Suppressor macrophage treated with lipopolysaccharide for 4 hours (primary cell): Measurements from ENCODE around the gene SOCS3.
"Not testable (repeated sequence)": the region's sequence is repeated elsewhere in the genome, so short reads cannot be mapped to it uniquely, and the experiment has no call there.

Experiments used
- DNase-seq: peaks from one replicate; pipeline ENCODE4 v3.0.0-alpha.2; 2020

The SOCS3 gene

DNA sequence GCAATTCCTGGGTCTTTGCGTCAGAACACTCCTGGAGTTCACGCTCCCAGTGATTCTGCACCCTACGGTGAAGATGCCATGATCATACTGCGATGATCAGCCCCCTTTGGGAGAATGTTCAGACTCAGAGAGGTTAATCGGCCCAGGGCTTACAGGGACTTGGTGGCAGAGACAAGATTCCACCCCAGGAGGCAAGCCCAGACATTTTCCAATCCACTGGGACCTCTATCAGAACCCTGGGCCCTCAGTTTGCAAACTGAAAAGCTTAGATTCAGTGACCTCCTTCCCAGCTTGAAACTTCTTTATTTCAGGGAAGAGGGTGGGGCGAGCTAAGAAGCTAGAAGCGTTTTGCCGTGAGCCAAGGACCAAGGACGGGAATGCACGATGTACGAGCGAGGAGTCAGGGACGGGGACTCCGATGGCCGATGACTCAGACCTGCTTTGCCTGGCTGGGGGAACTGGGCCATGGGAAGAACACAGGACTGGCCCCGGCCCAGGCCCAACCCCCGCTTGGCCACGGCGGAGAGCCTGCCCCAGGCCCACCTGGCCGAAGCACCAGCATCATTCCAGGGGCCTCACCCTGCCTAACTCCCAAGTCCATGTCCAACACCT lies 34.7 kb downstream of the SOCS3 start:
- peak; percentile 93 for DNase-seq

DNA sequence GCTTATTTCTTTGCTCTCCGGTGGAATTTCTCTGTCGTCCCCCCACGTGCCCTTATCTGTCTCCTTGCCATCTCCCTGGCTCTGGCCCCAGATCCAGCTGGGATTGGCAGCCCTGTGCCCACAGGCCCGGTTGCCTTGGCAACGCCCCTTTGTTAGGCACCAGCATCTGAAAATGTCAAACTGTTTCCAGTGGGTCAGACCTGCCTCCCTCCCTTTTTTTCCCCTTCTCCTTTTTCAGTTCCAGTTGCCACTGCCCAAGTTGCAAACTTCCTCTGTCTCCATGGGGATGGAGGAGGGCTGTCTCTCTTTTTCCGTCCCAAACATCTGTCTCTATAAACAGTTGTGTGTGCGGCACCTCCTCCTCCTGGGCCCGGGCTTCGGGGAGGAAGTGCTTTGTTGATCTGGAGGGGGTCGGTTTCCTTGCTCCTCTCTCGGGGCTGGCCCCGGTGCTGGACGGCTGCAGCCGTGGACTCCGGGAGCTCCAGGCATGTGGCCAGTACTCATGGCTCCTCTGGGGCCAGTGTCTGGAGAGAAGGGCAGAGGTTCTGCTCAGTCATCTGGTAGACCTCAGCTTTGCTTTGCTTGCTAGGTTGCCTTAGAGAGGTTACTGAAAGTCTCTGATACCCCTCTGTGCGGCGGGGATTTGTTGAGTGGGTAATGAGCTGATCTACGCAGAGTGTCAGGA lies 35.3 kb downstream of the SOCS3 start:
- DNase-seq = peak; percentile 94

DNA sequence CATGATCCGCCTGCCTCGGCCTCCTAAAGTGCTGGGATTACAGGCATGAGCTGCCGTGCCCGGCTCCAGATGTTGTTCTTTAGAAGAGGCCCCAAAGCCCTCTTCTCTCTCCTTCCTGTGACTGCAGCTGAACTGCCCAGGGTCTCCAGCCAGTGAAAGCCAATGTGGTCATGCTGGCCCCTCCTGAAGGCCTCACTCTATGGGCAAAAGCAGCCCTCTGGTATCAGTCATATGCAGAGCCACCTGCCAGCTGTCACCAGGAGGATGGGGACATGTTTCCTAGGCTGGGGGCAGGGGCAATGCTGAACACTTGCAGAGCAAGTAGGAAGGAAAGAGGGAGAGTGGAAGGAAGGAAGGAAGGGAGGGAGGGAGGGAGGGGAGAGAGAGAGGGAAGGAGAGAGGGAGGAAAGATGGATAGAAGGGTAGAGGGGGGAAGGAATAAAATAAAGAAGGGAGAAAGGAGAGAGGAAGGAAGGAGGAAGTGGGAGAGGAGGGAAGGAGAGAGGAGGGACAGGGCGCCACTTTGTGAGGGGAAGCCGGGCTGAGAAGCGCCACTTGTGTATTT lies 36.0 kb downstream of the SOCS3 start:
- no peak for DNase-seq

DNA sequence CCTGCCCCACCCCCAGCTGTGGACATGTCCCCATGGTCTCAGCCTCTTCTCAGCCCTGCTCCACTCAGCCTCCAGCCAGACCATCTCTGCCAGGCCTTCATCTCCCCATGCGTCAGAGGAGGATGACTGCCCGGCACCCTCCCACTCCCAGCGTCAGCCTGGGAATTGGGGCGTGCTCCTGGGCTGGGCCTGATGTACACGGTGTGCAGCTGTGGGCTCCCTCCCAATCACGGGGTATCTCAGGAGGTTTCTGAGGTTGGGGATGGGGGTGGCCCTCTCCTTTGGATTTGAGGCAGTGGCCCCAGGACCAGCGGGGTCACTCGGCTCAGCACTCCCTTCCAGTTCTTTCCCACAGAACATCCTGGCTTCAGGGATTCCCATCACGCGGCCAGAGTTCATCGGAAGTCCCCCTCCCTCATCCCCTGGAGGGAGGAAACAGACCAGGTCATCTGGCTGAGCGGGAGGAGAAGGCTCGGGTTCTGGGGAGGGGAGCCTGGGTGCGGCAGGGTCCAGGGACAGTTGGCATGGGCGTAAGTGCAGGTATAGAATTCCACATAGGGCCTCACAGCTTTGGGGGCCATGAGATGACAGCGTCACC lies 36.9 kb downstream of the SOCS3 start:
- no peak for DNase-seq

DNA sequence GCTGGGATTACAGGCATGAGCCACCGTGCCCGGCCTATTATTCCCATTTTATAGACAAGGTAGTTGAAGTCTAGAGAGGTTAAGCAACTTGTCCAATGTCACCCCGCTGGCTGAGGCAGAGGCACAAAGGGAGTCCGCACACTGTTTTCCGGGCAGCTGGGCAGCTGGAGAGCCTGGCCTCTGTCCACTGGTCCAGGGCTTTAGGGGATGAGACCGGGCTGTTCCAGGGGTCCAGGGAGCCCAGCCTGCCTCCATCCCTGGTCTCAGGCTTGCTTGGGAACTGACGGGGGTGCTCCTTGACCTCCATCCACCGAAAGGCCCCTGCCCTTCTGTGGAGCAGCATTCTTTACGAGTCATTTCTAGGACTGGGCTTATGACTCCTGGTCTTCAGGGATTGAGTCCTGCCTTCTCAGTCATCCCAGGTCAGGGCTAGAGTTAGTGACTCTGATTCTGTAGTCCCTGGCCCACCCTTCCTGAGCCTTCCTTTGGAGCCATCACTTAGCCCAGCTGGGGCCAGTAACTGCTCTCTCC lies 37.5 kb downstream of the SOCS3 start:
- peak; percentile 46 for DNase-seq

DNA sequence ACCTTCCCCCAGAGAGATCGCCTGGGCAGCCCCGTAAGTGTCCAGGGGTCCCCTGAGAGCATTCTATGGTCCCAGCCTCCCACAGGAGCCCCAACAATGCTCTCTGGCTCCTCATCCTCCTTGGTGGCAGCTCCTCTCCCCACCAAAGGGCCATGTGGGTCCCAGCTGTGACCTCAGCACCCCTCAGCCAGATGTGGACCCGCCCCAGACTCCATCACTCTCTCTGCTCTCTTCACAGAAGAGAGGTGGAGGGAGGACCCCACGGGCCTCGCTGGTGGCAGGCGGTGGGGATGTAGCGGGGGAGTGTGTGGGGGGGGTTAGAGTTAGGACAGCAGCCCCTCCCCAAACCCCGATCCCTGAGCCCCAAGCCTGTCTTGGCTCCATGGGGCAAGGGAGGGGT lies 41.0 kb downstream of the SOCS3 start:
- no peak for DNase-seq

DNA sequence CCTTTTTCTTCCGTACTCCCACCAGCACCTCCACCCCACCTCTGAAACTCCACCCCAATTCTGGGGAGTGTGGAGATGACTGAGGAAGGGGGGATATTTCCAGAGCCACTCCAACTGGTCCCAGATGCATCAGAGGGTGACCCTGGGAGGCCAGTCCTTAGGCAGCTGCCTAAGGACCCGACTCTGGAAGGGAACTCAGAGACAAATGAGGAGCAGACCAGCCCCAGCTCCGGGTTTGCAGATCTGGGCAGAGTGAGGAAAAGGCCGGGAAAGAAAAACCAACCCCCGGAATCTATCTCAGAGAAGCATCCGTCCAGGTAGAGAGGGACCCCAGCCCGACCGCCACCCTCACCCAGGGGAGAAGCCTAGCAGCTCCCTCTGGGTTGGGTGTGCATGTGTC lies 41.5 kb downstream of the SOCS3 start:
- DNase-seq = no peak

DNA sequence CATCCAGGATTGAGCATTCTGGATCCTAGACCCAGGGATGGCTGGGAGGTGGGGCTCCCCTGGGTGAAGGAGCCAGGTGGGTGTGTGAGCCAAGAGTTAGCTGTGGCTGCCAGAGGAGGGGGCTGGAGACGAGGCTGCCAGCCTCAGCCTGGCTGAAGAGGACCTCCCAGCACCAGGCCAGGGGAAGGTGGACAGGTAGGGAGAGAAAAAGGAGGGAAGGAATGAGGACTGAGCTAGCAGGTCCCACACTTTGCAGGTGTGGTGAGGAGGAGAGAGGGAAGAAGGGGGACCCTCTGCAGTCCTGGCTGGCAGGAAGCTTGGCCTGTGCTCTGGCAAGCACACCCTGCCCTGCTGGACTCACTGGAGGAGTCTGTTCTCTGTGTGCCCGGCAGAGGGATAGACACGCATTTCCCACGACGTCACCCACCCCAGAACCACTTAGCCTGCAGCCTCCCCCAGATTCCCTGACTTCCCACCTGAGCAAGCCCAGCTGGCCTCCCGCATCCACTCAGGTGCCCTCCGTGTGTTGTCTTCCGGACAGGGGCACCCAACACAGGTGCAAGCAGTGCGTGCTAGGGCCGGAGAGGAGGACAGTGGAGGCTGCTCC lies 42.0 kb downstream of the SOCS3 start:
- DNase-seq = no peak

DNA sequence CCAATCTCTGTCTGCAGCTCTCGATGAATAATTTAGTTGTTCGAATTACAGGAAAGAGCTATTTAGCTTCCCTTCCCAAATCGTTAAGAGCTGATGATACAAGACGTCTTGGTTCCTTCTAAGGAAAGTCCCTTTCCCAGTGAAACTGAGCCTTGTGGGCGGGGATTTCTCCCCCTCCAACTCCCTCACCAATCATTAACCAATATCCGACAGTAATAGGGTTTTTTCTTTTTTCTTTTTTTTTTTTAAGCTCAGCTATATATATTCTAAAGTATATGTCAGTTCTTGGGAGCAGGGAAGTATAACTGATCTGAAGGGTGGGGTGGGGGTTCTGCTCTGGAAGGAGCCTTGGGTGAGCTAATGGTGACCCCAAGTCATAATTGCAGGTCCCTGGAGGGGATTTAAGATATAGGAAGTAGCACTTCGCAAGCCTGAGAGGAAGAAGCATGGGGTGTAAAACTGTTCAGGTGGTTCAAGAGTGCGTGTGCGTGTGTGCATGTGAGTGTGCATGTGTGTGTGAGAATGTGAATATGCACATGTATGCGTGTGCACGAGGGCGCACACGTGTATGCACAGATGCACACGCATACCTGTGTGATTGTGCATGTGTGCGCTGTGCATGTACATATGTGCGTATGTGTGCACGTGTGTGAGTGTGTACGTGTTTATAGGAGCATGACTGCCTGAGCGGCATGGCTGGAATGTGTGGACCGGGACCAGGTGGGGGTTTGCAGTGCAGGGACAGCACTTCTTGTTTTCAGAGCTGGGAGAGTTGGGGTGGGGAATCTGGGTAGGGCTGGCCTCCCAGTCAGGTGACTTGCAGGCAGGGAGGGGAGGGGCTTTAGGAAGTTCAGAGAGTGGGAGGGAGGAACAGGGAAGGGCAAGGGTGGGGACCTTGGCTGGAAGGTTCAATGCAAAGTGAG lies 42.7 kb downstream of the SOCS3 start:
- DNase-seq = peak; percentile 95

DNA sequence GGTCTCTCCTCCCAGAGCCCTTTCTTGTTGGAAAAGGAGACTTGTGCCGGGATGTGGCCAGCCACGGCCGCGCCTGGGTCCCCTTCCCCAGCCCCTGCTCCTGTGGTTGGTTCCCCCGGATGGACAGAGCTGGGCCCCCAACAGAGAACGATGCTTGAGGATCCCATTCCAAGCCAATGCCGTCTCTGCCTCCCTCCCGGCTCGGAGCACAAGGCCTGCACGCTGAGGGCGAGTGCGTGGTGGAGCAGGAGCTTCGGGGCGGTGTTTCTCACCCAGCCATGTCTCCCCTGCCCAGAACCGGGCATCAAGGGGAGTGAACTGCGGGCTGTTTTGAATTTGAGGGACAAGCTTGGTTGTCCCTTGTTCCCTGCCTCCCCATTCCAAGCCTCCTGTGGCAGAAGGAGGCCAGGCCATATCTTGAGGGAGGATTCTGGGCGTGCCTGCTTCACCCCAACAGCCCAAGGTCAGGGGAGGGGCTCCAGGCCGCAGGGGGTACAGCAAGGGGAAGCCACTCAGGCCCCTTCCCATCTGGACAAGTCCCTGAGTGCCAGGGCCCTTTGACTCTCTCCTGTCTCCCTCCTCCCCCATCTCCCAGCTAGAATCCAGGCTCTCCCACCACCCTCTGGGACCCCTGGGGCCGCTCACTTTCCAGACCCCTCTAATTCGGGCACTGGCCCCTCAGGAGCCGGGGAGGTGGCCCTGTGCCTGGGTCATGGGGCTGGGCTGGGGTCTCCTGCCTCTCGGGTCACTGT lies 43.6 kb downstream of the SOCS3 start:
- DNase-seq = no peak

DNA sequence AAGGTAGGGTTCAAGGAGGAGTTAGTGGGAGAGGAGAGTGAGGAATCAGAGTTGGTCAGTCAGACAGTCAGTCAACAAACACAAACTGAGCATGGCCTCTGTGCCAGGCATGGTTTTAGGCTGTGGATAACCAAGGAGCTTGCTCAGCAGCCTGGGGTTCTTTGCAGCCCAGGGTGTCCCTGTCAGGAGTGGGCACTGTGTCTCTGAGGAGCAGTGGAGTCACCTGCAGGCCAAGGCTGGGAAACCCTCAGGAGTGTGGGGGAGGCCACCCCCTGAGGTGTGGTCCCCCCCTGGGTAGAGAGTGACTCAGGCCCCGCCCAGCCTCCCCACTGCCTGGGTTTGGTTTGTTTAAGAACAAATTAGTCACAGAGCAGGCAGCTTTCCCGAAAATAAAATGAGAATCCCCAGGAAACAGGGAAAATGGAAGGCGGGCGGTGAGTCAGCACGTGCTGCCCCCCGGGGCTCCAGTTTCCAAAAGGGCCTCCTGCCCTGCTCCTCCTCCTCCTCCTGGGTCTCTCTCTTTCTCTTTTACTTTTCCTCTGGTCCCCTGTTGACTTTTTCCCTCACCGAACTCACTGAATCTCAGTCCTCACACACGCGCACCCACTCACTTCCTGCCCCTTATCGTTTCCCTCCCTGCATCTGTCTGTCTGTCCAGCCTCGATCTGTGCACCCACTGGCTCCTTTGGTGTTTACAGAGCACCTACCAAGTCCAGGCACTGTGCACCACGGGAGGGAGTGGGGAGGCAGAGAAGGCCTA lies 44.3 kb downstream of the SOCS3 start:
- DNase-seq = peak; percentile 91

DNA sequence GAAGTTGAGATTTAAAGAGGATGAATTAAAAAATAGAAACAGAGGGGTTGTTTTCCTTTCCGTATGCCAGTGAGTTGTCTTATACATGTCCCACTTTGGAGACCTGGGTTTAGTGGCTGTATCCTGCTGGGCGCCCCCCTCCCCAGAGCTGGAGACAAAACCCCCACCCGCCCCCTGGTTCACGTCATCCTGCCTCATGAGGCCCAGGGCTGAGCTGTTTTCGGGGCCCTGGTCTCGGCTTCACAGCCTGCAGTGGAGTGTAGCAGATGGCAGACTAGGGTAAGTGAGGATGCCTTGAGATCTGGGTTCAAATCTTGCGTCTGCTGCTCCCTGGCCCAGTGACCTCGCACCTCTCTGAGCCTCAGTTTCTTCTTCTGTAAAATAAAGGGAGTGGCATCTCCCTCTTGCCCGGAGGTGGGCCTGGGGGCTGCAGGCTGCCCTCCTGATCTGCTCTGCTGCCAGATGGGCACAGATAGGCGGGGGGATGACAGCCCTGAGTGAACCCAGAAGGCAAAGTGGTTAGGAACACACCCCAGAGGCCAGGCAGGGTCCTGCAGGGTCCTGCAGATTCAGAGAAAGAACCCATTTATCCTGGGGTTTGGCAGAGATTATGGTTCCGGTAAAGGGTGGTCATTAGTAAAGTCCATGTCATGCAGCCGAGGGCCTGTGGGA lies 45.1 kb downstream of the SOCS3 start:
- DNase-seq = no peak

DNA sequence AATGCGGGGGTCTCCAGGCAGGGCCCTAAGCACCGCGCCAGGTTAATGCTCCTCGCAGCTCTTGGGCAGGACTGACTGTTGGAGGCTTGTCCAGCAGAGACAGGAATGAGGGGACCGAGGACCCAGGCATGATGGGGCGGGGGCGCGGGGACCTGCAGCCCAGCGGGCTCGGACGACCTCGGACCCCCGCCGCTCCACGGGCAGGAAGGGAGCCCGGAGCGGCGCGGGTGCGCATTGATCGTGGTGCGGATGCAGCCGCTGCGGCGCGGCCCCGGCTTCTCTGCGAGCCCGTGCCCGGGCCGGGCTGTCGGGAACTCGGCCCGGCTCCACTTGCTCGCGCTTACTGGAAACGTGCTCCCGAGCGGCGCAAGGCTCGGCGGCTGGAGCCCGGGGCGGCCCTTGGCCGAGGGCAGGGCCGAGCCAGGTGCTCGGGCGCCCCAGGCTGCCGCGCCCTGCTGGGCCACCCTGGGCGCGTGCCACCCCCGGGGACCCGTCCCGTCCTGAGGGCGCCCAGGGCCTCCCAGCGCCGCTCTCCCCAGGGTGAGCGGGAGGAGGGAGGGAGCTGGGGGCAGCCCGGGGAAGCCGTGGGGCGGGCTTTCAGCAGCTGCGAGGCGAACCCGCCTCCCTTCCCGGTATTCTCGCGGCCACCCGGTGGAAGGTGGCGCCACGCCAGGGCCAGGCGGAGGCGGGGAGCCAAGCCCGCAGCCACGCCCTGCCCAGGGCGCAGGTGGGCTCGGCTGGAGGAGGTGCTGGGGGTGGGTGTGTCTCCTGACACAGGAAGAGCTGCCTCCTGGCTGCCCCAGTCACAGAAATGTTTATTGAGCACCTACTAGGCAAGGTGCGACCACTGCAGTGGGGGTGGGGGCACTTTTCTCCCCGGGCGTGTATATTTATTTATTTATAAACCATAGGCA lies 45.9 kb downstream of the SOCS3 start:
- peak; percentile 89 for DNase-seq

DNA sequence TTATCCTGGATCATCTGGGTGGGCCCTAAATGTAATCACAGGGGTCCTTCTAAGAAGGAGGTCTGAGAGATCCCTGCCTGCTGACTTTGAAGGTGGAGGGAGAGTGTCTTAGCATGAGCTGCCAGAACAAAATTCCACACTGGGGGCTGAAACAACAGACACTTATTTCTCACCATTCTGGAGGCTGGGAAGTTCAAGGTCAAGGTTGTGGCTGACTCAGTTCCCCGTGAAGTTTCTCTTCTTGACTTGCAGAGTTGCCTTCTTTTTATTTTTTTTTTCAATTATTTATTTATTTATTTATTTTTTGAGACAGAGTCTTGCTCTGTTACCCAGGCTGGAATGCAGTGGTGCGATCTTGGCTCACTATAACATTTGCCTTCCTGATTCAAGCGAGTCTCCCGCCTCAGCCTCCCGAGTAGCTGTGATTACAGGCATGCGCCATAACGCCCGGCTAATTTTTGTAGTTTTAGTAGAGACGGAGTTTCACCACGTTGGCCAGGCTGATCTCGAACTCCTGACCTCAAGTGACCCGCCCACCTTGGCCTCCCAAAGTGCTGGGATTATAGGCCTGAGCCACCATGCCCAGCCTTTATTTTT lies 50.1 kb downstream of the SOCS3 start:
- DNase-seq = not testable (repeated sequence)

DNA sequence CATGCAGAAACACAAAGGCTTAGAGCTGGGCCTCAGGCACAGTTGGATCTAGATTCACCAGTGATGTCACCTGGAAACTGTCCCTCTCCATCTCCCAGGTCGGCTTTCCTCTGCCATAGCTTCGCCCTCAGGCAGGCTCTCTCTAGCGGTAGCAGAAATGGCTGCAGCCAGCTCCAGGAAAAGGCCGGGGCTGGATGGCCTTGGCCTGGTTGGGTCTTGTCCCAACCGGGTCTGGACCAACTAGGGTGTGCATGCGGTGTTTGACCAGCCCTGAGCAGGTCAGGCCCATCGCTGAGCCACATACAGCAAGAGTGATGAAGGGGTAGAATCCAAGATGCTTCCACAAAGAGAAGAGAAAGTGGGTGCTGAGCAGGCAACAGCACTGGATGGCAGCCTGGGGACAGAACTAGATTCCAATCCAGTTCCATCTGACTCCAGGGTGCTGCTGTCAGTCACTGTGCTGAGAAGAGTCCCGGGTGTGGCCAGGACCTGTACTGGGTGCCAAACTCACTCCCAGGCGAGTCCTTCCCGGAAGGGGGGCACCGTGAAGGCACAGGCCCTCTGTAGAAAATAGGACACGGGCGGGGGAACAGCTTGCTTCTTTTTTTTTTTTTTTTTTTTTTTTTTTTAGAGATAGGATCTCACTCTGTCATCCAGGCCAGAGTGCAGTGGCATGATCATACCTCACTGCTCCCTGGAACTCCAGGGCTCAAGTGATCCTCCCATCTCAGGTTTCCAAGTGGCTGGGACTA lies 51.8 kb downstream of the SOCS3 start:
- DNase-seq = no peak

DNA sequence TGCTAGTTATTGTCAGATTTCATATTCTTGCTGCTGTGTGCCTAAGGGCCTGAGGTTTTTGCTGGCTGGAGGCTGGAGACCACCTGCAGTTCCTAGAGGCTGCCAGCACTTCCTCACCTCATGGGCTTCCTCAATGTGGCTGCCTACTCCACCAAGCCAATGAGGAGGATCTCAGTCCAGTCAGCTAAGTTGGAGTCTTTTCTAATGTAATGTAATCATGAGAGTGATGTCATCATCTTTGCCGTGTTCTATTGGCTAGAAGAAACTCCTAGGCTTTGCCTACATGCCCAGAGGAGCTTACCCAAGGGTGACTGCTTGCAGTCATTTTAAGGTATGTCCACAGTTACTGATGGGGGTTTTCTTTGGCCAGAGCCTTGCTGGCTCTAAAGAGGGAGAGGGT lies 53.0 kb downstream of the SOCS3 start:
- DNase-seq = no peak
